Epithelial cell of prostate (primary cell): ENCODE measurements around the gene CARMIL3.

Experiments used
- DNase-seq: peaks from one replicate; pipeline ENCODE4 v3.0.0-alpha.2; 2011; ENCODE audit warnings: low read depth, low spot score
- H3K27ac ChIP-seq: fragments of 450-650 bp; 2 replicates; pipeline ENCODE4 v1.5.1; 2017; ENCODE audit warnings: mild to moderate bottlenecking

CARMIL3 gene

DNA sequence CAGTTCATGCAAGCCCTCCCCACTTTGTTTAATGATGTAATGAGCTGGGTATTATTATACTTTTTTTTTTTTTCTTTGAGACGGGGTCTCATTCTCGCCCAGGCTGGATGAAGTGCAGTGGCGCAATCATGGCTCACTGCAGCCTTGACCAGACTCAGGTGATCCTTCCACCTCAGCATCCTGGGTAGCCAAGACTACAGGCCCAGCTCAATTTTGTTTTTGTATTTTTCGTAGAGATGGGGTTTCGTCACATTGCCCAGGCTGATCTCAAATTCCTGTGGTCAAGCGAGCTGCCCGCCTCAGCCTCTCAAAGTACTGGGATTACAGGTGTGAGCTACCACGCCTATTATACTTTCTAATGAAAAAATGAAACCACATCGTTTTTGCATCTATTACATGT, 58.3 kb downstream of the CARMIL3 start:
- no peak for DNase-seq
- peak overlapping the region; percentile 21 for H3K27ac ChIP-seq

DNA sequence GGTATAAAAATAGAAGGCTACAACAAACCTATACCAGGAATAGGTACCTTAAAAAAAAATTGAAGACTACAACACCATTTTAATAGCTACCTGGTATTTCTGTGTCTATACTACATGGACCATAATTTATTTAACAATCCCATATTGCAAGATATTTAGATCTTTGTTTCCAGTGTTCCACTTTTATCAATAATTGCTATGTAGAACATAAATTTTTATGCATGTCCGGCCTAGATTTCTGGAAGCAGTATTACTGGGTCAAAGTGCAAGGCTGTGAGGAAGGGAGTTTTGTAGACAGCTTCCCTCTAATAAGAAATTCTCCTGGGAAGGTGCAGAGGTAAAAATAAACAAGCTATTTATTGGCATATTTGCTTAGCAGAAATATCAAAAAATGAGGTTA, 58.7 kb downstream of the CARMIL3 start:
- H3K27ac ChIP-seq, result peak overlapping the region; percentile 21
- no peak for DNase-seq

DNA sequence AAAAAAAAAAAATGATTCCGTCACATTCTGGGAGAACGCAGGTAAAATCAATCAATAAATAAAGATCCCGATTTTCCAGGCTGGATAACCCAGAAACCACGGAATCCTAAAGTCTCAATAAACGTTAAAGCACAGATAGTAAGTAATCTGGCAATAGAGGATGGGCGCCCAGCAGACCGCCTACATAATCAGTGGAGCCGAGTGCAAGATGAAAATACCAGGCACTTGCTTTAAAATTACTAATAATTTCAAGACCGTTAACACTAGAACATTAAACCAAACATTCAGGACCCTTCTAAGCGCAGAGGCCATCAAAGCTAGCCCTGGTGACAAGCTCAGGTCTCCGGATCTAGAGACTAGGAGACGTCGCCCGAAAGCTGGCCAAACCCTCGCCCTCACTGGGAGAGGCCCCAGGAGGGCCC, 61.6 kb downstream of the CARMIL3 start:
- no peak for DNase-seq
- H3K27ac ChIP-seq, result peak overlapping the region; percentile 97

GRCh38 chr14:24113801-24114531, 62.2 kb downstream of the CARMIL3 start:
- DNase-seq, result peak; percentile 58
- H3K27ac ChIP-seq, result peak overlapping the region; percentile 97

DNA sequence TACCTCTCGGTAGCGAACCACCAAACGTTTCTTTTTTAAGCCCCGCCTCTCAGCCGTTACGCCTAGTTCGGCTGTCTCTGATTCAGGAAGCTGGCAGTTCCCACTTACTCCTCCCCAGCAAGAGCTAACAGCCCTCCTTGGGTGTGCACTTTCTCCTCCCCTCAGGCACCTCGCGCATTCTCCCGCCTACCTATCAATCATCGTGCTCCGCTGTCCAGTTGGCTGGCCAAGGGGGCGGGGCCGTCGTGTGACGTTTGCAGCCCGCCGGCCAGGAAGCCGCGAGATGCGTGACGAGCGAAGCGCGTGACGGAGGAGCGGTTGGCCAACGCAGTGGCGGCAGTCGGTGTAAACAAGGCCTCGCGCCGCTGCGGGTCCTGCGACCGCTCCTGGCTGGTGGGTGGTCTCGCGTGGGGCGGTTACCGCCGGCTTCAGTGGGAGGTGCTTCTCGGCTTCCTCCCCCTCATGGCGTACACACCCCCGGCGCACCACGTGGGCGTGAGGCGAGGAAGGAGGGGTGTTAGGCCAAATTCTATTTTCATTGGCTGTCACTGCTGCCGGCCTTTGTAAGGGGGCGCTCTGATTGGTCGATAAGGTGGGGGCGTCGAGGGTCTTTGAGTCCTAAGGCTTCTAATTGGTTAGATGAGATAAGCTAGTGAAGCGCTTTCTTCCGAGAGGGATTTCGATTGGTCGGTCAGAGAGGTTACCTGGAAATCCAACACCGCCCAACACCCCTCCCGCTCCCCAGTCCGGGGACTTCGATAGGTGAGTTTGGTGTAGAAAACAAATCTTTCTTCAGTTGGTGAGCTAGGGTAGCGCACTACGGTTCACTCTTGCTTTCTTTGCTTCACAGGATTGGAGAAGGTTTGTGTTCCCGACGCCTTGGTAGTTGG, 63.0 kb downstream of the CARMIL3 start, which contains the start of the genes DCAF11 and NRL:
TSS of gene DCAF11 (plus strand) at position 246 of the 890 bp plus-strand sequence. CDS start 818 bp downstream, outside the sequence.
TSS of gene NRL (minus strand) at position 418 of the 890 bp plus-strand sequence. CDS start 32,101 bp downstream, outside the sequence.
- peak; percentile 99 for DNase-seq

DNA sequence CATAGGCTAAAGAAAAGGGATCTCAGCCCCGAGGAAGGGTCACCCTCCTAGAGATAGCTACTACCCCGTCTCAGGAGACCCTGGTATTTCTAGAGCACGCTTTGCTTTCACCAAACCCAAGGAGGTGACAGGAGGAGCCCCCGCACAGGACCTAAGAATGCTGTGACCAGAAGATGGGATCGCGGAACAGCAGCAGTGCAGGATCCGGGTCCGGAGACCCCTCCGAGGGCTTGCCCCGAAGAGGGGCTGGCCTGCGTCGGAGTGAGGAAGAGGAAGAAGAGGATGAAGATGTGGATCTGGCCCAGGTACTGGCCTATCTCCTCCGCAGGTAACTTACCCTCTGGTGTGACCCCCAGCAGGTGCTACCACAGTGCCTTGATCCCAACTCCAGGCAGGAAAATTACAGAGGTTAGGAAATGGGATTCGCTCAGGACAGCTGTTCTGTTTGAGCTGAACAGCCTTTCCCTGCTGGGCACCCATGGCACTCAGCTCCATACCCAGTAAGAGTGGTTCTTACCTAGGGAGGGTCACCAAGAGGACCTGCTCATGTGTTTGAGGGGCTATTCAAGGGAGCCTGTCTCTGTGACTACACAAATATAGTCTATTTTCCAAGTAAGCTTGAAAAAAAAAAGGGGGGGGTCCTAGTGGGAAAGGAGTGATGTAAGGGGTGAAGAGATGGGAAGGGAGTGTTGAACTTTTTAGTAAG, 63.8 kb downstream of the CARMIL3 start:
- DNase-seq, result no peak
- peak overlapping the region; percentile 97 for H3K27ac ChIP-seq

More for the DNA sequence above, 63.0 kb downstream of the CARMIL3 start, which contains the start of the genes DCAF11 and NRL:
- H3K27ac ChIP-seq, result peak within 1 kb of the TSS; percentile 97

GRCh38 chr14:24116128-24116814, 64.5 kb downstream of the CARMIL3 start:
- no peak for DNase-seq
- H3K27ac ChIP-seq, result no peak overlapping the region

DNA sequence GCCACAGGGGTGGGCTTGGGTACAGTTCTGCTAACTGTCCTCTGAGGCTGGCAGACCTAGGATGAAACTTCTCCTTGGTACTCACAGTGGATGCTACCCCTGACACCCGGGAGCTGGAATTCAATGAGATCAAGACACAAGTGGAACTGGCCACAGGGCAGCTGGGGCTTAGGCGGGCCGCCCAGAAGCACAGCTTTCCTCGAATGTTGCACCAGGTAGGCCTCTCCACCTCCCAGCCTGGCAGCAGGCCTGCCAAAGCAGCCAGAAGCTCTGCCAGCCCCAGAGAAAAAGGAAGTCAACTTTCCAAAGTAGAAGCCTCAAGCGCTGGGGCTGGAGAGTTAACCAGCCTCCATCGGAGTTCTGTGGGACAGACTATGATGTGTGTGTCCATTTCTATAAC, 65.4 kb downstream of the CARMIL3 start:
- DNase-seq, result no peak
- no peak overlapping the region for H3K27ac ChIP-seq
